SH-SY5Y (cell line): Measurements from ENCODE around the gene PCBD1.

Experiments used
- GATA2 ChIP-seq: IDR thresholded peaks from 2 replicates; pipeline ENCODE4 v1.6.1; 2011; ENCODE audit warnings: mild to moderate bottlenecking, low read depth, low read length
- GATA3 ChIP-seq: IDR thresholded peaks from 2 replicates; pipeline ENCODE4 v1.6.1; 2011; ENCODE audit warnings: low read depth, mild to moderate bottlenecking, low read length, moderate library complexity

PCBD1 gene

GRCh38 chr10:70925377-70926225 lies 37.2 kb upstream of the PCBD1 start:
- TF ChIP-seq GATA2 (no peak), GATA3 (no peak)

GRCh38 chr10:70923696-70924095 lies 35.3 kb upstream of the PCBD1 start:
- no peak for TF ChIP-seq GATA3
- TF ChIP-seq GATA2: no peak

- TF ChIP-seq GATA3 (no peak), GATA2 (no peak)
Measured at GRCh38 chr10:70921285-70921684, 32.9 kb upstream of the PCBD1 start.

- TF ChIP-seq GATA2: no peak
- TF ChIP-seq GATA3: no peak
Measured at GRCh38 chr10:70920519-70920918, 32.2 kb upstream of the PCBD1 start.

- TF ChIP-seq GATA2 (no peak), GATA3 (no peak)
Measured at GRCh38 chr10:70918851-70919530, 30.6 kb upstream of the PCBD1 start.

- TF ChIP-seq GATA3 (no peak), GATA2 (no peak)
Measured at GRCh38 chr10:70917635-70918034, 29.3 kb upstream of the PCBD1 start.

- no peak for TF ChIP-seq GATA2
- no peak for TF ChIP-seq GATA3
Measured at GRCh38 chr10:70917226-70917625, 28.9 kb upstream of the PCBD1 start.

GRCh38 chr10:70916241-70916640 lies 27.9 kb upstream of the PCBD1 start:
- TF ChIP-seq GATA2 (no peak), GATA3 (no peak)

- no peak for TF ChIP-seq GATA2
- no peak for TF ChIP-seq GATA3
Measured at GRCh38 chr10:70915806-70916205, 27.4 kb upstream of the PCBD1 start.

- TF ChIP-seq GATA2 (no peak), GATA3 (no peak)
Measured at GRCh38 chr10:70915206-70915605, 26.8 kb upstream of the PCBD1 start.

GRCh38 chr10:70914316-70914864 lies 26.0 kb upstream of the PCBD1 start:
- TF ChIP-seq GATA3 (no peak), GATA2 (no peak)

- no peak for TF ChIP-seq GATA2
Measured at GRCh38 chr10:70913893-70914240, 25.5 kb upstream of the PCBD1 start.

- TF ChIP-seq GATA2: no peak
- TF ChIP-seq GATA3: no peak
Measured at GRCh38 chr10:70913191-70913892, 25.0 kb upstream of the PCBD1 start.

GRCh38 chr10:70912556-70912955 lies 24.2 kb upstream of the PCBD1 start:
- no peak for TF ChIP-seq GATA3
- no peak for TF ChIP-seq GATA2

- TF ChIP-seq GATA2 (no peak), GATA3 (no peak)
Measured at GRCh38 chr10:70911386-70911785, 23.0 kb upstream of the PCBD1 start.
